Measurements from ENCODE around the gene KCTD17. TPM values are rescaled to one million over a fixed set of nuclear protein-coding genes. Genes with fewer than 3 reads are reported as not detected.

KCTD17 gene
- total RNA-seq: 33.2 and 36.4 TPM in 2 replicates

GRCh38 chr22:37051391-37052385 is at the start of gene KCTD17:
Gene KCTD17, plus strand, starts transcription at chr22:37051742. Its CDS starts 19 bp downstream, at chr22:37051761.
- intact Hi-C loops (cut with micrococcal nuclease): no loop called here

GRCh38 chr22:37001826-37002225 is 49.7 kb upstream of the KCTD17 start:
- intact Hi-C loops (cut with micrococcal nuclease): no loop called here

GRCh38 chr22:37002633-37003032 is 48.9 kb upstream of the KCTD17 start:
- intact Hi-C loops (cut with micrococcal nuclease): no loop called here

- intact Hi-C loops (cut with micrococcal nuclease): no loop called here
These were observed 43.9 kb upstream of the KCTD17 start for GRCh38 chr22:37007651-37008050.

GRCh38 chr22:37008365-37008764 is 43.2 kb upstream of the KCTD17 start:
- intact Hi-C loops (cut with micrococcal nuclease): no loop called here

- intact Hi-C loops (cut with micrococcal nuclease): no loop called here
These were observed 42.1 kb upstream of the KCTD17 start for GRCh38 chr22:37009490-37009889.

GRCh38 chr22:37010174-37010573 is 41.4 kb upstream of the KCTD17 start:
- intact Hi-C loops (cut with micrococcal nuclease): no loop called here

GRCh38 chr22:37010976-37011375 is 40.6 kb upstream of the KCTD17 start:
- intact Hi-C loops (cut with micrococcal nuclease): no loop called here

- intact Hi-C loops (cut with micrococcal nuclease): no loop called here
These were observed 40.1 kb upstream of the KCTD17 start for GRCh38 chr22:37011472-37011871.

GRCh38 chr22:37012262-37012904 is 39.2 kb upstream of the KCTD17 start:
- intact Hi-C loops (cut with micrococcal nuclease): no loop called here

- intact Hi-C loops (cut with micrococcal nuclease): no loop called here
These were observed 38.6 kb upstream of the KCTD17 start for GRCh38 chr22:37012956-37013355.

GRCh38 chr22:37014415-37014806 is 37.1 kb upstream of the KCTD17 start:
- intact Hi-C loops (cut with micrococcal nuclease): no loop called here

GRCh38 chr22:37014835-37015586 is 36.5 kb upstream of the KCTD17 start:
- intact Hi-C loops (cut with micrococcal nuclease): no loop called here

GRCh38 chr22:37015587-37015878 is 36.0 kb upstream of the KCTD17 start:
- intact Hi-C loops (cut with micrococcal nuclease): no loop called here

- intact Hi-C loops (cut with micrococcal nuclease): no loop called here
These were observed 35.2 kb upstream of the KCTD17 start for GRCh38 chr22:37016134-37016910.

- intact Hi-C loops (cut with micrococcal nuclease): no loop called here
These were observed 34.2 kb upstream of the KCTD17 start for GRCh38 chr22:37017356-37017755.

- intact Hi-C loops (cut with micrococcal nuclease): no loop called here
These were observed 33.3 kb upstream of the KCTD17 start for GRCh38 chr22:37018086-37018814.

- intact Hi-C loops (cut with micrococcal nuclease): no loop called here
These were observed 32.7 kb upstream of the KCTD17 start for GRCh38 chr22:37018815-37019308.

GRCh38 chr22:37019309-37020191 is 32.0 kb upstream of the KCTD17 start, which contains the start of the genes MPST and TST:
Gene MPST, plus strand, starts transcription at chr22:37019742. Its CDS starts 95 bp downstream, at chr22:37019837.
Gene TST, minus strand, starts transcription at chr22:37019447. Its CDS starts 715 bp downstream, at chr22:37018732.
- intact Hi-C loops (cut with micrococcal nuclease): no loop called here
